ENCODE measurements around the gene CLEC16A.

- no peak for TF ChIP-seq REST (IDR thresholded peaks at IDR 0.05; ENCODE audit: low read depth)
- no peak for TF ChIP-seq EP300 (IDR thresholded peaks at IDR 0.05; ENCODE audit: borderline replicate concordance)
- no peak for TF ChIP-seq TCF12 (IDR thresholded peaks at IDR 0.05; ENCODE audit: low read depth)
- no peak for TF ChIP-seq TAF1 (IDR thresholded peaks at IDR 0.05; ENCODE audit: low read depth)
- TF ChIP-seq YY1 (IDR thresholded peaks at IDR 0.05; ENCODE audit: low read depth): no peak
- TF ChIP-seq RAD21 (IDR thresholded peaks at IDR 0.05; ENCODE audit: low read depth): no peak
- no peak for TF ChIP-seq EGR1 (IDR thresholded peaks at IDR 0.05)
- TF ChIP-seq MAX (IDR thresholded peaks at IDR 0.05): no peak
- no peak for TF ChIP-seq CREB1 (IDR thresholded peaks at IDR 0.05; ENCODE audit: low read depth)
Measured at GRCh38 chr16:11121914-11122692, 177.7 kb downstream of the CLEC16A start.
